ENCODE measurements around the gene POU6F2. TPM values are rescaled to one million over a fixed set of nuclear protein-coding genes. Genes with fewer than 3 reads are reported as not detected.

Gene POU6F2
- total and polyA plus RNA-seq, 9 of the 15 experiments (the other 6 are each of a cell fraction or from before 2014, with no cell fraction given) = 0.29 to 1.5 (median 0.96) TPM

DNA sequence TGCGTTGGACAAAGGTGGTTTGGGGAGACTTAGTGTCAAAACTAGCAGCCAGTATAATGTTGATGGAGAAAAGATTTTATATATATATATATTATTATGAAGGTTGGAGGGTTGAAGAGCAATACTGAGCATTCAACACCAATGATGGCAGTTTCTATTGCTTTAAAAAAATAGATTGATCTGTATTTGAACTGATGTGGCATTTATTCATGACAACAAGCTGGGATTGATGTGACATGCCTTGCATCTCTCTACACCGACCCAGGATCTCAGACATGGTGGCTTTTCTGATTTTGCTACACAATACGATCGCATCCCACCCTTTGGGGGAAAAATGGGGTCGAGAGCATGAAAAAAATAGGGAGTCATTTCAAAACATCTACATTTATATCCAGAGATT is 175.4 kb downstream of the POU6F2 start (continued):
- TF ChIP-seq ESRRB (CRISPR knock-in tag; IDR thresholded peaks at IDR 0.05; ENCODE audit: borderline replicate concordance) = no peak
- TF ChIP-seq FOXJ3 (CRISPR knock-in tag; IDR thresholded peaks at IDR 0.05) = no peak
- no peak for TF ChIP-seq TARDBP (IDR thresholded peaks at IDR 0.05)

DNA sequence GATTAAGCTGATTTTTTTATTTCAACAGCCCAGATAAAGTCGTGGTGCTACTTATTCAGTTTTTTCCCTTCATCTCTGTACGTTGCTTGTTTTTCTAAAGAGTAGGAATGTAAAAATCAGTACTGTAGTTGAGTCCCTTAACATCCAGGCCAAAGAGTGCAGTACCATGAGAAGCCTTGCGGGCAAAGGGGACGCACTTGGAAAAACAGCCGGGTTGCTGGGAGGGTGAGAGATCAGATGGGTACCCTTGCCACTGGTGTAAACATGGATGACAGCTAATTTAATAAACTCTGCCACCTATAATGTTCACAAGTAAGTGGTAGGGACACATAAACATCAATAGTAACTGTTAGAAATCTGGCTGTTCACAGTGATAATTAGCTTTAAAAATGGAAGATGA is 175.9 kb downstream of the POU6F2 start:
- 12% methylated on average over 5 of the region's 5 CpGs for WGBS (ENCODE audit: insufficient coverage, low coverage, missing lambda C conversion rate)
- no TSS peak for BruUV-seq (replicated peaks)
- no peak for FAIRE-seq

More for the DNA sequence above, 175.9 kb downstream of the POU6F2 start:
- Histone ChIP-seq H3K4me3 (no peak overlapping the region), H3K79me2 (ENCODE audit: control insufficient read depth, insufficient read depth, low read length) (no peaks in the 10 kb centered on the region), H3K9me3 (replicated peaks; ENCODE audit: control insufficient read depth, insufficient read depth, low read depth, low read length) (no peaks in the 10 kb centered on the region), H3K27ac (ENCODE audit: extremely low read depth, low read depth, low read length) (no peak overlapping the region), H2AFZ (ENCODE audit: low read depth, low read length) (no peak overlapping the region), H3K4me1 (replicated peaks in 1 of 2; ENCODE audit: control insufficient read depth in 2 of 2, insufficient read depth in 2 of 2, low read length in 2 of 2) (no peaks in the 10 kb centered on the region), H3K36me3 (ENCODE audit: control insufficient read depth, insufficient read depth, low read length) (no peaks in the 10 kb centered on the region), H3K27me3 (ENCODE audit: control insufficient read depth in 2 of 2, insufficient read depth in 2 of 2, low read length in 2 of 2) (peaks cover 5 to 6% of the 10 kb centered on the region in 2 experiments; a peak in 2 of 5 replicates), H3K9ac (ENCODE audit: insufficient read depth in 1 of 2, low read depth in 2 of 2, low read length in 2 of 2) (no peak overlapping the region), H3K4me2 (ENCODE audit: insufficient read depth, low read length) (no peak overlapping the region), H3K9me1 (ENCODE audit: control insufficient read depth, insufficient read depth, low read length) (peaks cover 2% of the 10 kb centered on the region), H4K20me1 (replicated peaks; ENCODE audit: control insufficient read depth, insufficient read depth, low read length) (no peaks in the 10 kb centered on the region)
- in situ Hi-C loops (cut with MboI) (no loop called here), intact Hi-C loops (cut with micrococcal nuclease) (no loop called here)
- CTCF ChIA-PET (ENCODE audit: low intra/inter-chr PET ratio) = no interaction called here
- POLR2A ChIA-PET = no interaction called here
- TF ChIP-seq, protein P1, sequence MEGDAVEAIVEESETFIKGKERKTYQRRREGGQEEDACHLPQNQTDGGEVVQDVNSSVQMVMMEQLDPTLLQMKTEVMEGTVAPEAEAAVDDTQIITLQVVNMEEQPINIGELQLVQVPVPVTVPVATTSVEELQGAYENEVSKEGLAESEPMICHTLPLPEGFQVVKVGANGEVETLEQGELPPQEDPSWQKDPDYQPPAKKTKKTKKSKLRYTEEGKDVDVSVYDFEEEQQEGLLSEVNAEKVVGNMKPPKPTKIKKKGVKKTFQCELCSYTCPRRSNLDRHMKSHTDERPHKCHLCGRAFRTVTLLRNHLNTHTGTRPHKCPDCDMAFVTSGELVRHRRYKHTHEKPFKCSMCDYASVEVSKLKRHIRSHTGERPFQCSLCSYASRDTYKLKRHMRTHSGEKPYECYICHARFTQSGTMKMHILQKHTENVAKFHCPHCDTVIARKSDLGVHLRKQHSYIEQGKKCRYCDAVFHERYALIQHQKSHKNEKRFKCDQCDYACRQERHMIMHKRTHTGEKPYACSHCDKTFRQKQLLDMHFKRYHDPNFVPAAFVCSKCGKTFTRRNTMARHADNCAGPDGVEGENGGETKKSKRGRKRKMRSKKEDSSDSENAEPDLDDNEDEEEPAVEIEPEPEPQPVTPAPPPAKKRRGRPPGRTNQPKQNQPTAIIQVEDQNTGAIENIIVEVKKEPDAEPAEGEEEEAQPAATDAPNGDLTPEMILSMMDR (IDR thresholded peaks at IDR 0.05 in 2 of 3, conservative IDR thresholded peaks at IDR 0.05 in 1 of 3; ENCODE audit: insufficient read depth in 2 of 3, low read depth in 1 of 3, low read length in 3 of 3) = 0 out of 6 replicates have a peak, but pooled peaks of 1 of the 3 experiments have one; percentile 7
- TF ChIP-seq, protein P2, sequence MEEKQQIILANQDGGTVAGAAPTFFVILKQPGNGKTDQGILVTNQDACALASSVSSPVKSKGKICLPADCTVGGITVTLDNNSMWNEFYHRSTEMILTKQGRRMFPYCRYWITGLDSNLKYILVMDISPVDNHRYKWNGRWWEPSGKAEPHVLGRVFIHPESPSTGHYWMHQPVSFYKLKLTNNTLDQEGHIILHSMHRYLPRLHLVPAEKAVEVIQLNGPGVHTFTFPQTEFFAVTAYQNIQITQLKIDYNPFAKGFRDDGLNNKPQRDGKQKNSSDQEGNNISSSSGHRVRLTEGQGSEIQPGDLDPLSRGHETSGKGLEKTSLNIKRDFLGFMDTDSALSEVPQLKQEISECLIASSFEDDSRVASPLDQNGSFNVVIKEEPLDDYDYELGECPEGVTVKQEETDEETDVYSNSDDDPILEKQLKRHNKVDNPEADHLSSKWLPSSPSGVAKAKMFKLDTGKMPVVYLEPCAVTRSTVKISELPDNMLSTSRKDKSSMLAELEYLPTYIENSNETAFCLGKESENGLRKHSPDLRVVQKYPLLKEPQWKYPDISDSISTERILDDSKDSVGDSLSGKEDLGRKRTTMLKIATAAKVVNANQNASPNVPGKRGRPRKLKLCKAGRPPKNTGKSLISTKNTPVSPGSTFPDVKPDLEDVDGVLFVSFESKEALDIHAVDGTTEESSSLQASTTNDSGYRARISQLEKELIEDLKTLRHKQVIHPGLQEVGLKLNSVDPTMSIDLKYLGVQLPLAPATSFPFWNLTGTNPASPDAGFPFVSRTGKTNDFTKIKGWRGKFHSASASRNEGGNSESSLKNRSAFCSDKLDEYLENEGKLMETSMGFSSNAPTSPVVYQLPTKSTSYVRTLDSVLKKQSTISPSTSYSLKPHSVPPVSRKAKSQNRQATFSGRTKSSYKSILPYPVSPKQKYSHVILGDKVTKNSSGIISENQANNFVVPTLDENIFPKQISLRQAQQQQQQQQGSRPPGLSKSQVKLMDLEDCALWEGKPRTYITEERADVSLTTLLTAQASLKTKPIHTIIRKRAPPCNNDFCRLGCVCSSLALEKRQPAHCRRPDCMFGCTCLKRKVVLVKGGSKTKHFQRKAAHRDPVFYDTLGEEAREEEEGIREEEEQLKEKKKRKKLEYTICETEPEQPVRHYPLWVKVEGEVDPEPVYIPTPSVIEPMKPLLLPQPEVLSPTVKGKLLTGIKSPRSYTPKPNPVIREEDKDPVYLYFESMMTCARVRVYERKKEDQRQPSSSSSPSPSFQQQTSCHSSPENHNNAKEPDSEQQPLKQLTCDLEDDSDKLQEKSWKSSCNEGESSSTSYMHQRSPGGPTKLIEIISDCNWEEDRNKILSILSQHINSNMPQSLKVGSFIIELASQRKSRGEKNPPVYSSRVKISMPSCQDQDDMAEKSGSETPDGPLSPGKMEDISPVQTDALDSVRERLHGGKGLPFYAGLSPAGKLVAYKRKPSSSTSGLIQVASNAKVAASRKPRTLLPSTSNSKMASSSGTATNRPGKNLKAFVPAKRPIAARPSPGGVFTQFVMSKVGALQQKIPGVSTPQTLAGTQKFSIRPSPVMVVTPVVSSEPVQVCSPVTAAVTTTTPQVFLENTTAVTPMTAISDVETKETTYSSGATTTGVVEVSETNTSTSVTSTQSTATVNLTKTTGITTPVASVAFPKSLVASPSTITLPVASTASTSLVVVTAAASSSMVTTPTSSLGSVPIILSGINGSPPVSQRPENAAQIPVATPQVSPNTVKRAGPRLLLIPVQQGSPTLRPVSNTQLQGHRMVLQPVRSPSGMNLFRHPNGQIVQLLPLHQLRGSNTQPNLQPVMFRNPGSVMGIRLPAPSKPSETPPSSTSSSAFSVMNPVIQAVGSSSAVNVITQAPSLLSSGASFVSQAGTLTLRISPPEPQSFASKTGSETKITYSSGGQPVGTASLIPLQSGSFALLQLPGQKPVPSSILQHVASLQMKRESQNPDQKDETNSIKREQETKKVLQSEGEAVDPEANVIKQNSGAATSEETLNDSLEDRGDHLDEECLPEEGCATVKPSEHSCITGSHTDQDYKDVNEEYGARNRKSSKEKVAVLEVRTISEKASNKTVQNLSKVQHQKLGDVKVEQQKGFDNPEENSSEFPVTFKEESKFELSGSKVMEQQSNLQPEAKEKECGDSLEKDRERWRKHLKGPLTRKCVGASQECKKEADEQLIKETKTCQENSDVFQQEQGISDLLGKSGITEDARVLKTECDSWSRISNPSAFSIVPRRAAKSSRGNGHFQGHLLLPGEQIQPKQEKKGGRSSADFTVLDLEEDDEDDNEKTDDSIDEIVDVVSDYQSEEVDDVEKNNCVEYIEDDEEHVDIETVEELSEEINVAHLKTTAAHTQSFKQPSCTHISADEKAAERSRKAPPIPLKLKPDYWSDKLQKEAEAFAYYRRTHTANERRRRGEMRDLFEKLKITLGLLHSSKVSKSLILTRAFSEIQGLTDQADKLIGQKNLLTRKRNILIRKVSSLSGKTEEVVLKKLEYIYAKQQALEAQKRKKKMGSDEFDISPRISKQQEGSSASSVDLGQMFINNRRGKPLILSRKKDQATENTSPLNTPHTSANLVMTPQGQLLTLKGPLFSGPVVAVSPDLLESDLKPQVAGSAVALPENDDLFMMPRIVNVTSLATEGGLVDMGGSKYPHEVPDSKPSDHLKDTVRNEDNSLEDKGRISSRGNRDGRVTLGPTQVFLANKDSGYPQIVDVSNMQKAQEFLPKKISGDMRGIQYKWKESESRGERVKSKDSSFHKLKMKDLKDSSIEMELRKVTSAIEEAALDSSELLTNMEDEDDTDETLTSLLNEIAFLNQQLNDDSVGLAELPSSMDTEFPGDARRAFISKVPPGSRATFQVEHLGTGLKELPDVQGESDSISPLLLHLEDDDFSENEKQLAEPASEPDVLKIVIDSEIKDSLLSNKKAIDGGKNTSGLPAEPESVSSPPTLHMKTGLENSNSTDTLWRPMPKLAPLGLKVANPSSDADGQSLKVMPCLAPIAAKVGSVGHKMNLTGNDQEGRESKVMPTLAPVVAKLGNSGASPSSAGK (IDR thresholded peaks at IDR 0.05) = no peak
- DNase-seq (ENCODE audit: extremely low read depth in 1 of 4, low spot score in 3 of 4) = peak in 2 of 4 experiments; percentile 9 to 10
- ATAC-seq = no peak
